Activated T-helper 17 cell treated with anti-CD3 and anti-CD28 coated beads, Interleukin-2, amount 50 U/mL, for 72 hours (primary cell): ENCODE results near the gene PDZD7. TPM values are rescaled to one million over a fixed set of nuclear protein-coding genes. Genes with fewer than 3 reads are reported as not detected.

Experiments
- ATAC-seq: fragments of 150-1000 bp; cut with Tn5 transposase; replicated peaks from 2 replicates; pipeline ENCODE4 v1.10.0; 2021; ENCODE audit warnings: mild to moderate bottlenecking, moderate library complexity
- H3K27ac Mint-ChIP-seq: one replicate; pipeline ENCODE4 v1.8.0; 2022; ENCODE audit warnings: mixed read lengths
- H3K27me3 Mint-ChIP-seq: one replicate; pipeline ENCODE4 v1.8.0; 2022; ENCODE audit warnings: mixed read lengths
- H3K36me3 Mint-ChIP-seq: one replicate; pipeline ENCODE4 v1.8.0; 2022; ENCODE audit warnings: low read depth, mild to moderate bottlenecking, mixed read lengths
- H3K4me1 Mint-ChIP-seq: one replicate; pipeline ENCODE4 v1.8.0; 2022; ENCODE audit warnings: mixed read lengths
- H3K4me3 Mint-ChIP-seq: one replicate; pipeline ENCODE4 v1.8.0; 2022; ENCODE audit warnings: mild to moderate bottlenecking, mixed read lengths
- H3K9me3 Mint-ChIP-seq: one replicate; pipeline ENCODE4 v1.8.0; 2022; ENCODE audit warnings: mixed read lengths
- total RNA-seq, 2 donors: library from RNA; stranded (reverse); gene quantifications; one replicate each; pipeline ENCODE4 v1.2.3, GENCODE V29; 2022

Gene PDZD7
- total RNA-seq, 2 donors from 2014 or later = 0.48 to 2.9 TPM

- Mint-ChIP-seq H3K4me3 (no peak overlapping the region), H3K4me1 (peaks cover 12% of the 10 kb centered on the region), H3K36me3 (no peaks in the 10 kb centered on the region), H3K27ac (no peak overlapping the region), H3K9me3 (no peaks in the 10 kb centered on the region), H3K27me3 (peaks cover 19% of the 10 kb centered on the region)
- ATAC-seq = no peak
Observed at GRCh38 chr10:101053516-101053915, 22.6 kb upstream of the PDZD7 start.

- Mint-ChIP-seq H3K27ac (no peak overlapping the region), H3K4me3 (no peak overlapping the region), H3K9me3 (no peaks in the 10 kb centered on the region), H3K4me1 (peaks cover 15% of the 10 kb centered on the region), H3K27me3 (peaks cover 31% of the 10 kb centered on the region), H3K36me3 (no peaks in the 10 kb centered on the region)
- ATAC-seq = no peak
Observed at GRCh38 chr10:101052285-101052684, 21.4 kb upstream of the PDZD7 start.

- Mint-ChIP-seq H3K27me3 (peaks cover 41% of the 10 kb centered on the region), H3K4me1 (peaks cover 15% of the 10 kb centered on the region), H3K36me3 (no peaks in the 10 kb centered on the region), H3K9me3 (no peaks in the 10 kb centered on the region), H3K27ac (no peak overlapping the region), H3K4me3 (peak overlapping the region; percentile 13)
- peak; percentile 84 for ATAC-seq
Observed at GRCh38 chr10:101050208-101051069, 19.5 kb upstream of the PDZD7 start.

GRCh38 chr10:101047961-101048892 is 17.3 kb upstream of the PDZD7 start:
- Mint-ChIP-seq H3K4me1 (peaks cover 19% of the 10 kb centered on the region), H3K9me3 (no peaks in the 10 kb centered on the region), H3K36me3 (no peaks in the 10 kb centered on the region), H3K27ac (no peak overlapping the region), H3K27me3 (peaks cover 41% of the 10 kb centered on the region), H3K4me3 (no peak overlapping the region)
- ATAC-seq = no peak

- Mint-ChIP-seq H3K9me3 (no peaks in the 10 kb centered on the region), H3K27me3 (peaks cover 41% of the 10 kb centered on the region), H3K36me3 (no peaks in the 10 kb centered on the region), H3K4me1 (peaks cover 26% of the 10 kb centered on the region), H3K4me3 (no peak overlapping the region), H3K27ac (no peak overlapping the region)
- ATAC-seq = no peak
Observed at GRCh38 chr10:101047268-101047667, 16.3 kb upstream of the PDZD7 start.

GRCh38 chr10:101046332-101047238 is 15.7 kb upstream of the PDZD7 start:
- H3K36me3 Mint-ChIP-seq = no peaks in the 10 kb centered on the region
- H3K27me3 Mint-ChIP-seq = peaks cover 41% of the 10 kb centered on the region

GRCh38 chr10:101044117-101044516 is 13.2 kb upstream of the PDZD7 start:
- no peaks in the 10 kb centered on the region for H3K9me3 Mint-ChIP-seq
- no peaks in the 10 kb centered on the region for H3K36me3 Mint-ChIP-seq
- H3K27ac Mint-ChIP-seq = no peak overlapping the region
- peaks cover 28% of the 10 kb centered on the region for H3K27me3 Mint-ChIP-seq
- no peak overlapping the region for H3K4me3 Mint-ChIP-seq
- ATAC-seq = no peak
- H3K4me1 Mint-ChIP-seq = peaks cover 27% of the 10 kb centered on the region

More at GRCh38 chr10:101046332-101047238, 15.7 kb upstream of the PDZD7 start:
- Mint-ChIP-seq H3K27ac (no peak overlapping the region), H3K9me3 (no peaks in the 10 kb centered on the region), H3K4me1 (peaks cover 29% of the 10 kb centered on the region), H3K4me3 (no peak overlapping the region)
- ATAC-seq = no peak

- Mint-ChIP-seq H3K9me3 (no peaks in the 10 kb centered on the region), H3K27me3 (peaks cover 21% of the 10 kb centered on the region), H3K27ac (peak overlapping the region; percentile 94), H3K4me3 (peak overlapping the region; percentile 87), H3K36me3 (peaks cover 7% of the 10 kb centered on the region), H3K4me1 (peaks cover 21% of the 10 kb centered on the region)
- ATAC-seq = no peak
Observed at GRCh38 chr10:101043363-101043707, 12.4 kb upstream of the PDZD7 start.

- ATAC-seq = peak; percentile 97
- H3K27ac Mint-ChIP-seq = peak overlapping the region; percentile 94
- peaks cover 15% of the 10 kb centered on the region for H3K27me3 Mint-ChIP-seq
- peaks cover 12% of the 10 kb centered on the region for H3K36me3 Mint-ChIP-seq
- peaks cover 20% of the 10 kb centered on the region for H3K4me1 Mint-ChIP-seq
- no peaks in the 10 kb centered on the region for H3K9me3 Mint-ChIP-seq
- peak overlapping the region; percentile 87 for H3K4me3 Mint-ChIP-seq
Observed at GRCh38 chr10:101042667-101043362, 11.9 kb upstream of the PDZD7 start.

- Mint-ChIP-seq H3K9me3 (no peaks in the 10 kb centered on the region), H3K36me3 (peaks cover 19% of the 10 kb centered on the region), H3K27ac (peak overlapping the region; percentile 94), H3K4me3 (peak overlapping the region; percentile 87), H3K4me1 (peaks cover 20% of the 10 kb centered on the region), H3K27me3 (peaks cover 8% of the 10 kb centered on the region)
- ATAC-seq = no peak
Observed at GRCh38 chr10:101042118-101042517, 11.2 kb upstream of the PDZD7 start.

GRCh38 chr10:101041252-101041761 is 10.4 kb upstream of the PDZD7 start:
- H3K4me3 Mint-ChIP-seq = no peak overlapping the region
- H3K9me3 Mint-ChIP-seq = no peaks in the 10 kb centered on the region
- no peak overlapping the region for H3K27ac Mint-ChIP-seq
- peaks cover 2% of the 10 kb centered on the region for H3K27me3 Mint-ChIP-seq
- peaks cover 20% of the 10 kb centered on the region for H3K4me1 Mint-ChIP-seq
- ATAC-seq = peak; percentile 71
- H3K36me3 Mint-ChIP-seq = peaks cover 27% of the 10 kb centered on the region

GRCh38 chr10:101040851-101041250 is 9.9 kb upstream of the PDZD7 start:
- peaks cover 20% of the 10 kb centered on the region for H3K4me1 Mint-ChIP-seq
- peaks cover 32% of the 10 kb centered on the region for H3K36me3 Mint-ChIP-seq
- ATAC-seq = no peak
- H3K27ac Mint-ChIP-seq = no peak overlapping the region
- H3K9me3 Mint-ChIP-seq = no peaks in the 10 kb centered on the region
- H3K4me3 Mint-ChIP-seq = no peak overlapping the region
- no peaks in the 10 kb centered on the region for H3K27me3 Mint-ChIP-seq

GRCh38 chr10:101040061-101040460 is 9.1 kb upstream of the PDZD7 start:
- Mint-ChIP-seq H3K27ac (no peak overlapping the region), H3K27me3 (no peaks in the 10 kb centered on the region), H3K4me1 (peaks cover 20% of the 10 kb centered on the region), H3K36me3 (peaks cover 40% of the 10 kb centered on the region), H3K9me3 (no peaks in the 10 kb centered on the region), H3K4me3 (no peak overlapping the region)
- ATAC-seq = no peak
